Measurements from ENCODE around the gene ZBTB32.

The ZBTB32 gene

GRCh38 chr19:35741203-35741515, 36.8 kb downstream of the ZBTB32 start:
- DNase-seq (ENCODE audit: low read depth) = no peak
- peak overlapping the region; percentile 58 for H3K4me3 ChIP-seq (ENCODE audit: low read depth, low read length)
- no peak for TF ChIP-seq CTCF (IDR thresholded peaks at IDR 0.05; ENCODE audit: insufficient read depth, low read depth, low read length, missing control alignments)

GRCh38 chr19:35742121-35742724, 37.9 kb downstream of the ZBTB32 start, which contains the start of gene IGFLR1:
Gene IGFLR1, minus strand, starts transcription at chr19:35742452. Its CDS starts 1,272 bp downstream, at chr19:35741180.
- no peak for TF ChIP-seq CTCF (IDR thresholded peaks at IDR 0.05; ENCODE audit: insufficient read depth, low read depth, low read length, missing control alignments)
- DNase-seq (ENCODE audit: low read depth) = peak; percentile 89
- peak within 1 kb of the TSS; percentile 58 for H3K4me3 ChIP-seq (ENCODE audit: low read depth, low read length)

GRCh38 chr19:35743640-35744429, 39.5 kb downstream of the ZBTB32 start:
- no peak for TF ChIP-seq CTCF (IDR thresholded peaks at IDR 0.05; ENCODE audit: insufficient read depth, low read depth, low read length, missing control alignments)
- H3K4me3 ChIP-seq (ENCODE audit: low read depth, low read length) = peak overlapping the region; percentile 90
- no peak for DNase-seq (ENCODE audit: low read depth)

- H3K4me3 ChIP-seq (ENCODE audit: low read depth, low read length) = peak overlapping the region; percentile 90
- DNase-seq (ENCODE audit: low read depth) = peak; percentile 96
- no peak for TF ChIP-seq CTCF (IDR thresholded peaks at IDR 0.05; ENCODE audit: insufficient read depth, low read depth, low read length, missing control alignments)
These were observed 40.3 kb downstream of the ZBTB32 start for GRCh38 chr19:35744430-35745327.

GRCh38 chr19:35745328-35746086, 41.1 kb downstream of the ZBTB32 start, which contains the start of the genes PSENEN and U2AF1L4:
Gene PSENEN, plus strand, starts transcription at chr19:35745651. Its CDS starts 280 bp downstream, at chr19:35745931.
Gene U2AF1L4, minus strand, starts transcription at chr19:35745418. Its CDS starts 27 bp downstream, at chr19:35745391.
- TF ChIP-seq CTCF (IDR thresholded peaks at IDR 0.05; ENCODE audit: insufficient read depth, low read depth, low read length, missing control alignments) = no peak
- peak within 1 kb of the TSS; percentile 90 for H3K4me3 ChIP-seq (ENCODE audit: low read depth, low read length)
- DNase-seq (ENCODE audit: low read depth) = peak; percentile 100

- no peak for TF ChIP-seq CTCF (IDR thresholded peaks at IDR 0.05; ENCODE audit: insufficient read depth, low read depth, low read length, missing control alignments)
- no peak for DNase-seq (ENCODE audit: low read depth)
- H3K4me3 ChIP-seq (ENCODE audit: low read depth, low read length) = peak overlapping the region; percentile 90
These were observed 41.7 kb downstream of the ZBTB32 start for GRCh38 chr19:35746087-35746462.
